SIG-M5 treated with dmso at 0.1 percent for 504 hours (cell line): Measurements from ENCODE around the gene RRP1.

Experiments used
- DNase-seq: peaks from one replicate; lab custom pipeline; 2025; ENCODE audit not compliant: unreplicated experiment; lab: John Stamatoyannopoulos, UW

Gene RRP1

GRCh38 chr21:43775795-43776430 lies 13.5 kb upstream of the RRP1 start, which contains the start of gene CSTB:
Gene CSTB, minus strand, starts transcription at chr21:43776308. Its CDS starts 39 bp downstream, at chr21:43776269.
- DNase-seq: peak; percentile 52

- no peak for DNase-seq
Observed at GRCh38 chr21:43777953-43778352, 11.4 kb upstream of the RRP1 start.

GRCh38 chr21:43778469-43779335 lies 10.7 kb upstream of the RRP1 start:
- peak; percentile 65 for DNase-seq

GRCh38 chr21:43779660-43780059 lies 9.7 kb upstream of the RRP1 start:
- DNase-seq: no peak

- DNase-seq: no peak
Observed at GRCh38 chr21:43781846-43782245, 7.5 kb upstream of the RRP1 start.

DNA sequence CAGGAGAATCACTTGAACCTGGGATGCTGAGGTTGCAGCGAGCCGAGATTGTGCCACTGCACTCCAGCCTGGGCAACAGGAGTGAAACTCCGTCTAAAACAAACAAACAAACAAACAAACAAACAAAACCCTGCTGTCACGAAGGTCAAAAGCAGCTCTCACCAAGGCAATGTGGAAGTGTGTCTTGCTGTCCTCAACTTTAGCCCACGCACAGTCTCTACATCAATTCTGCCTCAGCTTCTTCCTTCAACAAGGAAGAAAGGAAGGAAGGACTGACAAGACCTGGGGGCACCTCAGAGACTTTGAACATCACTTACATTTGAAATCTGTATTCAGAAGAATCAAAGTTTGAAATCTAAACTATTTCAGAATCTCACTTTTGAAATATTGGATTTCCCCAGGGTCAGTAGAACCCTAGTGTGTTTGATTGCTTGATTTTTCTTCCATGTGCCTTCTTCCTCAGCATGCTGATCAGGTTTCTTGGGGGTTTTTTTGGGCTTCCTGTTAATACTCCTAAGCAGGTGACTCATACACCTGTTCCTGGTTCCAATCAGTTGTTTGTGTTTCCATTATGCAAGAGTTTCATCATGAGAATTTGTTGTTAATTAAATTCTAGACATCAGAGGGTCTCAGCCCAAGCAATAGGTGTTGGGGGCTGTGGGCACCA lies 6.8 kb upstream of the RRP1 start:
- DNase-seq: peak; percentile 7

- DNase-seq: peak; percentile 52
Observed at GRCh38 chr21:43783098-43783700, 6.2 kb upstream of the RRP1 start.

GRCh38 chr21:43785134-43785533 lies 4.2 kb upstream of the RRP1 start:
- DNase-seq: no peak

GRCh38 chr21:43786300-43786806 lies 3.0 kb upstream of the RRP1 start:
- DNase-seq: no peak

DNA sequence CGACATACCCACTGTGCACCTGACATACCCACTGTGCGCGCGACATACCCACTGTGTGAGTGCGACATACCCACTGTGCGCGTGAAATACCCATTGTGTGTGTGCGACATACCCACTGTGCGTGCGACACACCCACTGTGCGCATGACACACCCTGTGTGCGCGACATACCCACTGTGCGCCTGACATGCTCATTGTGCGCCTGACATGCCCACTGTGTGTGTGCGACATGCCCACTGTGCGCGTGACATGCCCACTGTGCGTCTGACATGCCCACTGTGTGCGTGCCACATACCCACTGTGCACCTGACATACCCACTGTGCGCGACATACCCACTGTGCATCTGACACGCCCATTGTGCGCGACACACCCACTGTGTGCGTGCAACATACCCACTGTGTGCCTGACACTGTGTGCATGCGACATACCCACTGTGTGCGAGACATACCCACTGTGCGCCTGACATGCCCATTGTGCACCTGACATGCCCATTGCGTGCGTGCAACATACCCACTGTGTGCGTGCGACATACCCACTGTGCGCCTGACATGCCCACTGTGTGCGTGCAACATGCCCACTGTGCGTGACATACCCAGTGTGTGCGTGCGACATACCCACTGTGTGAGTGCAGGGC lies 2.5 kb upstream of the RRP1 start:
- no peak for DNase-seq

DNA sequence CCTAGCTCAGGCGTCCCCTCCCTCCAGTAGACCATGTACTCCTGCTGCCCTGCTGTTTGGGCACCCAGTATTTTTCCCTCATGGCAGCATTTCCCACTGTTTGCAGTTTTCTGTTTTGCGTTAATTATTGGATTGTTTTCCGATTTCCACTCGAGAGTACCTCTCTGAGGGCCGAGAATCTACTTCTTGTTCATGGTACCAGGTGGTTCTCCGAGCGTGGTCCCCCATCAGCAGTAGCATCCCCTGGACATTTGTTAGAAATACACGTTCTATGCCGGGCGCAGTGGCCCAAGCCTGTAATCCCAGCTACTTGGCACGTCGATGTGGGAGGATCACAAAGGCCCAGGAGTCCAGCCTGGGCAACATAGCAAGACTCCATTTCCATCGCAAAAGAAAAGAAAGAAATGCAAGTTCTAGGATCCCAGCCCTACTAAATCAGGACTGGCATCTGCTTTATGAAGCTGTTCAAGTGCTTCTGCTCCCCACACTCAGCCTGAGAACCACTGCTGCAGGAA lies 690 bp downstream of the RRP1 start:
- DNase-seq: no peak

GRCh38 chr21:43792406-43792805 lies 3.0 kb downstream of the RRP1 start:
- no peak for DNase-seq

GRCh38 chr21:43793243-43793642 lies 3.9 kb downstream of the RRP1 start:
- DNase-seq: no peak

DNA sequence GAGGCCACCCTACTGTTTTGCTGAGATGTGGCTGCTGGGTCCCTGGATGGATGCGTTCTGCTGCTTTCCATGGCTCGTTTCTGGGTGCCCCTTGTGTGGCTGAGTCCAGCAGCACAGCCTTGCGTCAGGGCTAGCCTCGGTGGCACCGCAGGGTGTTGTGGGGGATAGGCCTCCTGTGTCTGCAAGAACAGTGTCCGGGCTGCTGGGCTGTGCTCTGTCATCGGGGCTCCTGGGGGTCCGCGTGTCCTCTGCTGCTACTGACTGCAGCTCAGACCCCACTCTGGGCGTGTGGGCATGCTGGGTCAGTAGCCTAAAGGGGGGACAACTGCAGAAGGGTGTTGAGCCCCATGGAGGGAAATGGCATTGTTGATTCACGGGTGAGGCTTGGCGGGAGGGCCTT lies 4.9 kb downstream of the RRP1 start:
- DNase-seq: no peak

GRCh38 chr21:43794857-43795256 lies 5.5 kb downstream of the RRP1 start:
- no peak for DNase-seq

DNA sequence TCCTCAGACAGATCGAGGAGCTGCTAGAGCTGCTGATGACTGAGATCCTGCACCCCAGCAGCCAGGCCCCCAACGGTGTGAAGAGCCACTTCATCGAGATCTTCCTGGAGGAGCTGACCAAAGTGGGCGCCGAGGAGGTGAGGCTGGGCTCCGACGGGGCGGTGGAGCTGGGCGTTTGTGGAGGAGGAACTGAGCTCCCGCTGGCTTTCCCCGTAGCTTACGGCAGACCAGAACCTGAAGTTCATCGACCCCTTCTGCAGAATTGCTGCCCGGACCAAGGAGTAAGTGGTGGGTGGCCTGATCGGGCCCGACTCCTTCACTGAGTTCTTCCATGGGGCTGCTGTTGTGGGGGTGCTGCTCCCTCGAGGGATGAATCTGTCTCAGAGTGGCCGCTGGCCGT lies 8.0 kb downstream of the RRP1 start:
- no peak for DNase-seq

DNA sequence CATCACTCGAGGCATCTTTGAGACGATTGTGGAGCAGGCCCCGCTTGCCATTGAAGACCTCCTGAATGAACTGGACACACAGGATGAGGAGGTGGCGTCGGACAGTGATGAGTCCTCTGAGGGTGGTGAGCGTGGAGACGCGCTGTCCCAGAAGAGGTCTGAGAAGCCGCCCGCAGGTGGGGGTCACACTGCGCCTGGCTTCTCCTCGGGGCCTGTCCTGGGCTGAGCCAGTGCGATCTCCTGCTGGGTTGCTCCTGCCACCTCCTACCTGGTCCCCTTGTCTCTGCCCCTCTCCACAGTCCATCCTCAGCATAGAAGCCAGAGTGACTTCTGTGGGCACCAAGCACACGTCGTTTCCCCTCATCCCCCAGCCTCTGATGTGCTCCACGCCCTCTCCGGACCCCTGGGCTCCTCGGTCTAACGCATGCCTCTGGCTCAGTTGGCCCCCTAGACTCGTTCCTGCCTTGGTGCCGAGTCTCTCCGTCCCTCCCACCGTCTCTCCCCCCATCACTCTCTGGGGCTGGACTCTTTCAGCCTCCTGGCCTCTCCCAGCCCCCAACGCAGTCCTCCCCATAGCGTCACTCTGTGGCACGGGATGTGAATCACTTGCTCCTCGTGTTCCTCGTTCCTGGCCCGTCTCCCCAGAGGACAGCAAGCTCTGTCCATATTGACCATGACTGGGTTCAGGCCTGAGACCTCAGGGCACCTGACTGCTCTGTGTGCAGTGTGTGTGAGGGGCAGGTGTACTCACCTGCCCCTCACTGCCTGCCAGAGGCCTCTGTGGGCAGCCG lies 8.7 kb downstream of the RRP1 start:
- DNase-seq: no peak

- DNase-seq: no peak
Observed at GRCh38 chr21:43799301-43799840, 10.0 kb downstream of the RRP1 start.

- no peak for DNase-seq
Observed at GRCh38 chr21:43800124-43800523, 10.7 kb downstream of the RRP1 start.

DNA sequence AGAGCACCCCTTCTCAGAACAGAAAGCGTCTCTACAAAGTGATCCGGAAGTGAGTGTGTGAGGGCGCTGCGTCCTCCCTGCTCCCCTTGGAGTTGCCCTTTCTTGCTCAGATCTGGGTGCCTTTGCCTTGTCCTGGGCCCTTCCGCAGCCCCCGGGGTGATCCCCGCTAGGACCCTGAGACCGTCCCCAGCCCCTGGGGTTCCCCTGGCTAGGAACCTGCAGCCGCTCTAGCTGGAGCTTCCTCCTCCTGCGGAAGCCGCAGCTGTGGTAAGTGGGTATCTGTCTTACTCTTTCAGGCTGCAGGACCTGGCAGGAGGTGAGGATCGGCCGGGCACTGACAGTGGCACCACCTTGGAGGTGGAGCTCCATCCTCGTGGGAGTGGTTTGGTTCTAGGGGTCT lies 11.2 kb downstream of the RRP1 start:
- no peak for DNase-seq
